Measurements from ENCODE around the gene AFF3.

Gene AFF3

GRCh38 chr2:100072503-100072902 lies 69.9 kb downstream of the AFF3 start:
- DNase-seq (ENCODE audit: low read depth in 3 of 3) = no peak

- no peak for DNase-seq (ENCODE audit: low read depth in 3 of 3)
Measured at GRCh38 chr2:100071335-100072043, 70.9 kb downstream of the AFF3 start.

GRCh38 chr2:100070078-100070477 lies 72.3 kb downstream of the AFF3 start:
- DNase-seq (ENCODE audit: low read depth in 3 of 3) = no peak

- no peak for DNase-seq (ENCODE audit: low read depth in 3 of 3)
Measured at GRCh38 chr2:100068395-100068794, 74.0 kb downstream of the AFF3 start.

GRCh38 chr2:100067784-100068183 lies 74.6 kb downstream of the AFF3 start:
- DNase-seq (ENCODE audit: low read depth in 3 of 3) = no peak

GRCh38 chr2:100066856-100067255 lies 75.5 kb downstream of the AFF3 start:
- DNase-seq (ENCODE audit: low read depth in 3 of 3) = no peak

- no peak for DNase-seq (ENCODE audit: low read depth in 3 of 3)
Measured at GRCh38 chr2:100066246-100066645, 76.1 kb downstream of the AFF3 start.

GRCh38 chr2:100064592-100065428 lies 77.6 kb downstream of the AFF3 start:
- DNase-seq (ENCODE audit: low read depth in 3 of 3) = no peak

GRCh38 chr2:100064165-100064564 lies 78.2 kb downstream of the AFF3 start:
- DNase-seq (ENCODE audit: low read depth in 3 of 3) = no peak

GRCh38 chr2:100063459-100063953 lies 78.9 kb downstream of the AFF3 start:
- no peak for DNase-seq (ENCODE audit: low read depth in 3 of 3)

GRCh38 chr2:100062336-100062735 lies 80.1 kb downstream of the AFF3 start:
- no peak for DNase-seq (ENCODE audit: low read depth in 3 of 3)

GRCh38 chr2:100060875-100061274 lies 81.5 kb downstream of the AFF3 start:
- no peak for DNase-seq (ENCODE audit: low read depth in 3 of 3)

GRCh38 chr2:100059638-100060037 lies 82.8 kb downstream of the AFF3 start:
- DNase-seq (ENCODE audit: low read depth in 3 of 3) = no peak

- no peak for DNase-seq (ENCODE audit: low read depth in 3 of 3)
Measured at GRCh38 chr2:100057901-100058261, 84.5 kb downstream of the AFF3 start.

- no peak for DNase-seq (ENCODE audit: low read depth in 3 of 3)
Measured at GRCh38 chr2:100054426-100054825, 88.0 kb downstream of the AFF3 start.

GRCh38 chr2:100053087-100053885 lies 89.1 kb downstream of the AFF3 start:
- DNase-seq (ENCODE audit: low read depth in 3 of 3) = no peak

GRCh38 chr2:100052650-100053049 lies 89.7 kb downstream of the AFF3 start:
- no peak for DNase-seq (ENCODE audit: low read depth in 3 of 3)

GRCh38 chr2:100051253-100051652 lies 91.1 kb downstream of the AFF3 start:
- DNase-seq (ENCODE audit: low read depth in 3 of 3) = no peak

GRCh38 chr2:100050685-100051084 lies 91.7 kb downstream of the AFF3 start:
- DNase-seq (ENCODE audit: low read depth in 3 of 3) = no peak

- no peak for DNase-seq (ENCODE audit: low read depth in 3 of 3)
Measured at GRCh38 chr2:100046961-100047947, 95.1 kb downstream of the AFF3 start.

- DNase-seq (ENCODE audit: low read depth in 3 of 3) = no peak
Measured at GRCh38 chr2:100045000-100045399, 97.4 kb downstream of the AFF3 start.

Data from stimulated activated CD4-positive, alpha-beta T cell treated with anti-CD3 and anti-CD28 coated beads, TNF-alpha, amount 100 ng/mL, for 24 hours (primary cell).